Measurements from ENCODE around the gene EMILIN1. TPM values are rescaled to one million over a fixed set of nuclear protein-coding genes. Genes with fewer than 3 reads are reported as not detected.
A peak's percentile ranks its signal among the peaks of the same experiment; 100 is the strongest.

The EMILIN1 gene
- total RNA-seq, 1 donor from 2014 or later, result 56.3 TPM

DNA sequence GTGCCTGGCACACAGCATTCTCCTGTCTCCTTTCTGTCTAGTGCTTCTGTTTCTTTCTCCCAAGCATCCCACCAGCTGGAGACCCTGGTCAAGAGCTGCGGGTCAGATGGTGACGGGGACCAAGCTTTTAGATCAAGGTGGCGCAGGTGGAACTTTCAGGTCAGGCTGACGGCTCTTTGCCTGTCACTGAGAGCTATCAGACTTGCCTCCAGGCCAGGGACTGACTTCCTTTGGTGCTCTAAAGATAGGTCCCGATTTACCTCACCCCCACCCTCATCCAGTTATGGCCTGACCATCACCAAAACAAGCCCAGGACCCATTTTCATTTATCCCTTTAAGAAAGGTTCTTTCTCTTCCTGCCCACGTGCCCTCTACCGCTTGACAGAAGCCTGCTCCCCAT is 1.2 kb upstream of the EMILIN1 start:
- H3K36me3 ChIP-seq, result no peaks in the 10 kb centered on the region
- intact Hi-C loops (cut with DNase I), result no loop called here
- ATAC-seq (no peak), DNase-seq (no peak)
- no peaks in the 10 kb centered on the region for H3K27me3 ChIP-seq (ENCODE audit: low read depth)
- no peak overlapping the region for H3K4me3 ChIP-seq
- peak overlapping the region; percentile 11 for H3K27ac ChIP-seq
- H3K9me3 ChIP-seq, result no peaks in the 10 kb centered on the region
- peaks cover 65% of the 10 kb centered on the region for H3K4me1 ChIP-seq
- no peak for TF ChIP-seq CTCF (IDR thresholded peaks at IDR 0.05)

GRCh38 chr2:27079233-27080139 is 1.1 kb downstream of the EMILIN1 start:
- H3K9me3 ChIP-seq, result no peaks in the 10 kb centered on the region
- peak overlapping the region; percentile 78 for H3K27ac ChIP-seq
- ATAC-seq, result no peak
- H3K4me1 ChIP-seq, result peaks cover 46% of the 10 kb centered on the region
- no peak for DNase-seq
- H3K4me3 ChIP-seq, result peak overlapping the region; percentile 55
- no peaks in the 10 kb centered on the region for H3K36me3 ChIP-seq
- intact Hi-C loops (cut with DNase I), result no loop called here
- H3K27me3 ChIP-seq (ENCODE audit: low read depth), result no peaks in the 10 kb centered on the region
- no peak for TF ChIP-seq CTCF (IDR thresholded peaks at IDR 0.05)

- peak overlapping the region; percentile 55 for H3K4me3 ChIP-seq
- no peaks in the 10 kb centered on the region for H3K27me3 ChIP-seq (ENCODE audit: low read depth)
- no peak for ATAC-seq
- no peaks in the 10 kb centered on the region for H3K36me3 ChIP-seq
- H3K9me3 ChIP-seq, result no peaks in the 10 kb centered on the region
- intact Hi-C loops (cut with DNase I), result no loop called here
- peak overlapping the region; percentile 20 for H3K27ac ChIP-seq
- no peak for TF ChIP-seq CTCF (IDR thresholded peaks at IDR 0.05)
- no peak for DNase-seq
- H3K4me1 ChIP-seq, result peaks cover 44% of the 10 kb centered on the region
Measured at GRCh38 chr2:27080140-27080469, 1.7 kb downstream of the EMILIN1 start.

- no peak for TF ChIP-seq CTCF (IDR thresholded peaks at IDR 0.05)
- DNase-seq (no peak), ATAC-seq (no peak)
- H3K9me3 ChIP-seq, result no peaks in the 10 kb centered on the region
- H3K27me3 ChIP-seq (ENCODE audit: low read depth), result no peaks in the 10 kb centered on the region
- H3K4me3 ChIP-seq, result peak overlapping the region; percentile 55
- H3K36me3 ChIP-seq, result no peaks in the 10 kb centered on the region
- H3K4me1 ChIP-seq, result peaks cover 44% of the 10 kb centered on the region
- intact Hi-C loops (cut with DNase I), result no loop called here
- peak overlapping the region; percentile 20 for H3K27ac ChIP-seq
Measured at GRCh38 chr2:27080603-27080936, 2.2 kb downstream of the EMILIN1 start.

- no peaks in the 10 kb centered on the region for H3K27me3 ChIP-seq (ENCODE audit: low read depth)
- H3K4me3 ChIP-seq, result no peak overlapping the region
- no peaks in the 10 kb centered on the region for H3K36me3 ChIP-seq
- intact Hi-C loops (cut with DNase I), result no loop called here
- DNase-seq (no peak), ATAC-seq (no peak)
- TF ChIP-seq CTCF (IDR thresholded peaks at IDR 0.05), result no peak
- no peaks in the 10 kb centered on the region for H3K9me3 ChIP-seq
- peak overlapping the region; percentile 85 for H3K27ac ChIP-seq
- peaks cover 43% of the 10 kb centered on the region for H3K4me1 ChIP-seq
Measured at GRCh38 chr2:27081984-27082772, 3.8 kb downstream of the EMILIN1 start.
